A204.1 (cell line): ENCODE results near the gene SLC35F3.

Source experiments
- FAIRE-seq: peaks from 2 replicates; lab custom pipeline; 2012; peaks lifted over from hg19 to GRCh38; lab: Jason Lieb, UNC

SLC35F3 gene

GRCh38 chr1:234371414-234371813 is 466.9 kb downstream of the SLC35F3 start:
- FAIRE-seq, result no peak

DNA sequence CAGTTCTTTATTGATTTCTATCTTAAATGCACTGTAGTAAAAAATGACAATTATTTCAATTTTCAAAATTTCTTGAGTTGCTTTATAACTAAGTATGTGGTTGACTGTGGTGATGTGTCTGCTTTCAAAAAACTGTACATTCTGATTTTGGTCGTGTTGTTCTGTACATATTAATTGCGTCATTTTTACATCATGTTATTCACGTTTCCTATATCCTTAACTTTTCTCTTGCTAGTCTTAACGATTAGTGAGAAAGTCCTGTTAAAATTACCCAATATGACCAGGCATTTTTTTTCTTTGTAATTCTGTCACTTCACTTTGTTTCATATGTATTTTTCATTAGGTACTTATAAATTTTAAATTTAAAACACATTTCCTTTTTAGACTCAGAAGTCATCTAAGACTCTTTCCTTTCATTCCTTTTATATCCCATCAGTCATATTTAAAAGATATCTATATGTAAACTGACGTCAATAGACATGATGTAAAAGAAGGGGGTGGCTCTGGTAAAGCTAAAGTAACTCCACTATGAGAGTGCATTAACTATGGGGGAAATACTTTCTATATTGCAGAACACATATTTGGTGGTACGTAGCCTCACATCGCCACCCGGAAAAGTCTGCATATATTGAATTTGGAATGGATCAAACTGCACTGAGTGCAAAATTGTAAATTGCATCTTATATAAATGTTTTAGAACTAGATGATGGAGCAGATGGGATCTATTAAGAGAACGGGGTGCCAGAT is 467.7 kb downstream of the SLC35F3 start:
- FAIRE-seq, result no peak

GRCh38 chr1:234373064-234373958 is 468.8 kb downstream of the SLC35F3 start, which contains the start of gene COA6:
TSS of gene COA6 (plus strand) at chr1:234373456. CDS start at chr1:234373467, 11 bp downstream.
- peak; percentile 89 for FAIRE-seq

DNA sequence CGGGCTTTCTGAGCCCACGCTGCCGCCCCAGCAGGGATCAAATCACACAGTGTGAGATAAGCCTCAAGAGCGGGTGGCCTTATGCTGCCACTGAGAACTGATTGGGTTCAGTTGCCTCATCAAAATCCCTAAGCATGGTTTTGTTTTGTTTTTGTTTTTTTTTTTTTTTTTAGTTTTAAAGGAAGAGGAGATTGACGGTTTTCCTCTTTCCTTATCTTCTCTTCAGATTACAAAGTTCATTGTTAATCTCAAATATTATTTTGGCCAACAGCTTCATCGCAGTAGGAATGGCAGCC is 469.4 kb downstream of the SLC35F3 start:
- no peak for FAIRE-seq
